Pancreas (tissue), 10 donors: Measurements from ENCODE around the gene LAYN. TPM values are rescaled to one million over a fixed set of nuclear protein-coding genes. Genes with fewer than 3 reads are reported as not detected.
A peak's percentile ranks its signal among the peaks of the same experiment; 100 is the strongest.

ENCODE experiments used
- ATAC-seq, 4 donors: fragments of 200-7000 bp; cut with Tn5 transposase; one replicate each; pipeline versions ENCODE4 v1.8.0 to v1.9.1; 2020; ENCODE audit warnings: mild to moderate bottlenecking in 4 of 4, moderate library complexity in 4 of 4
- DNase-seq, 6 donors: peaks; one replicate each; pipeline ENCODE4 v3.0.0-alpha.2; 2020
- FAIRE-seq: peaks from 2 replicates; lab custom pipeline; 2012; peaks lifted over from hg19 to GRCh38; lab: Jason Lieb, UNC
- H3K27ac ChIP-seq, 4 donors: fragments of 200-600 bp; sonication (generic); 1 replicate in 3 of 4; 2 replicates in 1 of 4; pipeline versions ENCODE4 v1.5.0 to v1.8.0; 2020
- H3K27me3 ChIP-seq, 4 donors: fragments of 200-600 bp; one replicate each; pipeline ENCODE4 v1.8.0; 2021
- H3K36me3 ChIP-seq, 3 donors: fragments of 200-600 bp; sonication (generic) in 1 of 3; one replicate each; pipeline versions ENCODE4 v1.5.0 to v1.8.0; 2020 to 2021
- H3K4me1 ChIP-seq, 3 donors: fragments of 200-600 bp; one replicate each; pipeline ENCODE4 v1.8.0; 2021
- H3K4me3 ChIP-seq, 4 donors: fragments of 200-600 bp; sonication (generic) in 2 of 4; one replicate each; pipeline versions ENCODE4 v1.5.0 to v1.8.0; 2020 to 2021
- H3K9me3 ChIP-seq, 4 donors: fragments of 200-600 bp; one replicate each; pipeline ENCODE4 v1.8.0; 2021
- WGBS, 2 donors: extraction: QIAGEN DNeasy Blood & Tissue Kit; methylation state at CpG; one replicate each; pipeline ENCODE4 v1.1.7; 2013; 5-methylcytosine and 5-hydroxymethylcytosine counted together
- intact Hi-C, 3 donors: fragments of 100-400 bp; cut with DNase I; formaldehyde crosslinking; loops; one replicate each; pipeline versions ENCODE4 v1.11.1 to v1.14.2; 2022
- polyA plus RNA-seq, 2 donors: library from polyadenylated mRNA; stranded (reverse); fragments of 200-250 nt; gene quantifications; one replicate each; pipeline ENCODE4 v1.2.3, GENCODE V29; 2013
- total RNA-seq, 6 donors: library from RNA; stranded (reverse); fragmentation: NEBNext Ultra II Directional in 4 of 6; extraction: Animal tissue kit (Norgen Biotek cat#: 25700) in 4 of 6; gene quantifications; one replicate each; pipeline versions ENCODE4 v1.2.1 to v1.2.4, GENCODE V29; 2021 to 2023
- TF ChIP-seq, protein P1 (sequence below), 4 donors: fragments of 200-600 bp; sonication (generic) in 3 of 4; IDR thresholded peaks; one replicate each; pipeline versions ENCODE4 v1.5.0 to v1.8.0; 2021; ENCODE audit warnings: antibody characterized with exemption in 4 of 4
- donor health status: healthy with polysubstance abuse.
- donor health status: DM: no; HTN: no; CAD: no; lungs with moderate emphysema.
- donor health status: DM: no; HTN: no; CAD: no.
- donor health status: control.
- donor health status: control.
- donor health status: Bipolar disorder and iron deficiency.
- donor health status: DM: yes; HTN: yes; CAD: no.
- donor health status: DM: no; HTN: no; CAD: no.
- donor health status: DM: no; HTN: no; CAD: no.
- donor health status: DM: yes; HTN: yes; CAD: no.

Gene LAYN
- total and polyA plus RNA-seq, 8 donors = 0.44 to 3.2 (median 1.1) TPM

DNA sequence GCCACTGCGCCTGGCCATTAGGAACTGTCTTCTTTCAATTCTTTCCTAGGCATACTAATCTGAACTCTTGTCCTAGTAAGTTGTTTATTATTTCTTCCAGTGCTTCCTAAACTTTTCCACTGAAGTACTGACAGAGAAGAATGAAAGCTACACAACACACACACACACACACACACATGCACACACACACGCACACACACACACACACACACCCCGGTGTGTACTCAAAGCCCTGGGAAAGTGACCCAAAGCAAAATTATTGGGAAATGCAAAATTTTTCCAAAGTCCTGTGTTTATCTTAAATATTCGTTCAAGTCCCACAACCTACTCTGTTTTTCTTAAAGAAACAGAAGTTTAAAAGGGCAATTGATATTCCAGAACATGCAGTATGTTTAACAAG lies 42.4 kb downstream of the LAYN start:
- DNase-seq = no peak
- no peak for ATAC-seq
- Histone ChIP-seq H3K36me3 (no peaks in the 10 kb centered on the region), H3K4me1 (no peaks in the 10 kb centered on the region), H3K9me3 (no peaks in the 10 kb centered on the region), H3K4me3 (no peak overlapping the region), H3K27me3 (no peaks in the 10 kb centered on the region), H3K27ac (no peak overlapping the region)
- no peak for FAIRE-seq
- intact Hi-C loops = no loop called here
- TF ChIP-seq, protein P1, sequence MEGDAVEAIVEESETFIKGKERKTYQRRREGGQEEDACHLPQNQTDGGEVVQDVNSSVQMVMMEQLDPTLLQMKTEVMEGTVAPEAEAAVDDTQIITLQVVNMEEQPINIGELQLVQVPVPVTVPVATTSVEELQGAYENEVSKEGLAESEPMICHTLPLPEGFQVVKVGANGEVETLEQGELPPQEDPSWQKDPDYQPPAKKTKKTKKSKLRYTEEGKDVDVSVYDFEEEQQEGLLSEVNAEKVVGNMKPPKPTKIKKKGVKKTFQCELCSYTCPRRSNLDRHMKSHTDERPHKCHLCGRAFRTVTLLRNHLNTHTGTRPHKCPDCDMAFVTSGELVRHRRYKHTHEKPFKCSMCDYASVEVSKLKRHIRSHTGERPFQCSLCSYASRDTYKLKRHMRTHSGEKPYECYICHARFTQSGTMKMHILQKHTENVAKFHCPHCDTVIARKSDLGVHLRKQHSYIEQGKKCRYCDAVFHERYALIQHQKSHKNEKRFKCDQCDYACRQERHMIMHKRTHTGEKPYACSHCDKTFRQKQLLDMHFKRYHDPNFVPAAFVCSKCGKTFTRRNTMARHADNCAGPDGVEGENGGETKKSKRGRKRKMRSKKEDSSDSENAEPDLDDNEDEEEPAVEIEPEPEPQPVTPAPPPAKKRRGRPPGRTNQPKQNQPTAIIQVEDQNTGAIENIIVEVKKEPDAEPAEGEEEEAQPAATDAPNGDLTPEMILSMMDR (IDR thresholded peaks at IDR 0.05) = no peak
- 54 to 58% methylated on average over 4 of the region's 4 CpGs for WGBS, 2 donors

DNA sequence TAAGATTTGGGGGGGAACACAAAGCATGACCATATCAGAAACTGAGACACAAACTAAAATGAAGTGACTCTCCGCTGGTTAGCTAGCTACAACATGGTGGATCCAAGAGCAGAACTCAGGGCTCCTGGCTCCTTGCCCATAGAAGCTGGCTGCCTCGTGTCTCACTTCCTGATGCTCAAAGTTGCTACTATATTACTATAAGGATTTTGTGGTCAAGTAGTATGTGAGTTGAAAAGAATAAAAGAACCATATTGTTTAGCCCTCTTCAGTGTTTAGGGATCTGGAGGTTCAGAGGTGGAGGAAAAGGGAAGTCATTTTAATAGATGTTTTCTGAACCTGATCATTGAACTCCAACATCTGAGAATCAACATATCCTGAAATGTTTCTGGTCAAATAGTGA lies 44.9 kb downstream of the LAYN start:
- 49 to 52% methylated on average over 2 of the region's 2 CpGs for WGBS, 2 donors
- DNase-seq = no peak
- Histone ChIP-seq H3K9me3 (no peaks in the 10 kb centered on the region), H3K4me3 (no peak overlapping the region), H3K27me3 (no peaks in the 10 kb centered on the region), H3K36me3 (no peaks in the 10 kb centered on the region), H3K27ac (no peak overlapping the region), H3K4me1 (no peaks in the 10 kb centered on the region)
- no peak for FAIRE-seq
- TF ChIP-seq, protein P1 (IDR thresholded peaks at IDR 0.05) = no peak
- intact Hi-C loops = no loop called here
- ATAC-seq = peak in 1 of 4 donors; percentile 22

DNA sequence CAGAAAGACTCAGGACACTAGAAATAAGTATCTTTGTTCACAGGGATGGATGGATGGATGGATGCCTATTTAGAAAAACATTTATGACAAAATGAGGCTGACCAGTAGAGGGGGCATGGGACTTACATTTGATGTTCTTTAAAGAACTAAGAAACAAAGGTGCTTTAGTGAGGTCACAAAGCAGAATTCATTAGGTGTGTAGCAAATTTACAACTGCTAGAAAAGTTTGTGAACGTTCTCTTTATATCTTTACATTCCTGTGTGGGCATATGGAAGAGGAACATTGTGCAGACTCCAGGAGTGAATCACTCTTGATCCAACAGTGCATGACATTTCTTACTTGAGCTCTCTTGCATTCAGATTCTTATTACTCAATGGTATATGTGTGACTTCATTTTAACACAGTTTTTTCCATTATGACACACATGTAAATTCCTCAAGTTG lies 45.9 kb downstream of the LAYN start:
- DNase-seq = peak in 3 of 6 donors; percentile 19 to 37 (median 32)
- ATAC-seq = peak in 3 of 4 donors; percentile 68 to 83 (median 77)
- no peaks in the 10 kb centered on the region for H3K36me3 ChIP-seq
- intact Hi-C loops = no loop called here
- H3K27me3 ChIP-seq = no peaks in the 10 kb centered on the region
- FAIRE-seq = peak; percentile 39
- H3K4me3 ChIP-seq = no peak overlapping the region
- H3K27ac ChIP-seq = no peak overlapping the region
- 0 to 8% methylated on average over 1 of the region's 1 CpG for WGBS, 2 donors
- TF ChIP-seq, protein P1 (IDR thresholded peaks at IDR 0.05) = peak in 3 of 4 donors; percentile 34 to 43 (median 35)
- H3K4me1 ChIP-seq = no peaks in the 10 kb centered on the region
- H3K9me3 ChIP-seq = no peaks in the 10 kb centered on the region

DNA sequence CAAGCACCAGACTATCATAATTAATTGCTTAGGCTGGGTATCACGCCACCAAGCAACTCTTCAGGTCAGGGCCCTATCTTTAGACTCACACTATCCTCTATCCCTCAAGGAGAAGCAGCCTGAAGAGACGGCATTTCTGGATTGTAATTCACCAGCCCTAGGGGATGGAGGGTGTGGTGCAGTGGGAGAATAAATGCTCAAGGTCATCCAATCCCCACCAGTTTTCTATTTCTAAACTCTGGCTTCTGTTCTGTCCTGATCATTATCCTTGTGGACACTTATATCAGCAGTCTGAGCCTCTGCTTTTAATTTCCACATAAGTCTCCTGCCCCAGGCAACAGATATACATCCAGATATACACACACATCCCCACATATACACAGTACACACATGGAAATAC lies 48.6 kb downstream of the LAYN start:
- ATAC-seq = no peak
- Histone ChIP-seq H3K9me3 (no peaks in the 10 kb centered on the region), H3K4me1 (peaks cover 0 to 4% (median 0%) of the 10 kb centered on the region in 3 donors), H3K27me3 (no peaks in the 10 kb centered on the region), H3K36me3 (no peaks in the 10 kb centered on the region), H3K27ac (no peak overlapping the region), H3K4me3 (no peak overlapping the region)
- intact Hi-C loops = no loop called here
- FAIRE-seq = no peak
- no peak for DNase-seq
- TF ChIP-seq, protein P1 (IDR thresholded peaks at IDR 0.05) = no peak
- 82 to 98% methylated on average over 2 of the region's 2 CpGs for whole genome bisulfite sequencing, 2 donors

DNA sequence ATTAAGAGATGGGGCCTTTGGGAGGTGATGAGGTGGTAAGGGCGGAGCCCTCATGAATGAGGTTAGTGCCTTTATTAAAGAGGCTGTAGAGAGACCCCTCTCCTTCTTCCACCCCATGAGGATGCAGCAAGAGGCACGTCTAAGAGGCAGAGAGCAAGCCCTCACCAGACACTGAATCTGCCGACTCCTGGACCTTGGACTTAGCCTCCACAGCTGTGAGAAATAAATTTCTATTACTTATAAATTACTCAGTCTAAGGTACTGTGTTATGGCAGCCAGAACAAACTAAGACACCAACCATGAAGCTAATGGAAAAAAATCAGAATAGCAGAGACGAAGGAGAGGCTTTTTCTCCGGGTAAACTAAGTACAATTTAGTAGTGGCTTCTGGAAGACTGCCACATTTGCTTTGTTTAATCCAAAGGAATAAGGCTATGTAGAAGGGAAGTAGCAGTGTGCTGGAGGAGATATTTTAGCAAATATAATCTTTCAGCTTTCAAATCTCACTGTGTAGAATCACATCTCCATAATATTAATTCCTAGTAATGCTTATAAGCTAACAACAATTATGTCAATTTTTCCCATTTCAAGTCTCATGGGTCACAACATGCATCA lies 49.5 kb downstream of the LAYN start:
- intact Hi-C loops = loop anchor here (5.0 to 10.0 kb wide), 3 partner anchors 245 to 255 kb away; no protein-coding TSS in a partner anchor
- TF ChIP-seq, protein P1 (IDR thresholded peaks at IDR 0.05) = no peak
- FAIRE-seq (no peak), DNase-seq (no peak), ATAC-seq (peak in 2 of 4 donors; percentile 31 to 40)
- no peak overlapping the region for H3K27ac ChIP-seq
- peaks cover 0 to 4% (median 0%) of the 10 kb centered on the region in 3 donors for H3K4me1 ChIP-seq
- 59 to 64% methylated on average over 5 of the region's 5 CpGs for WGBS, 2 donors
- H3K36me3 ChIP-seq = no peaks in the 10 kb centered on the region
- no peaks in the 10 kb centered on the region for H3K9me3 ChIP-seq
- no peak overlapping the region for H3K4me3 ChIP-seq
- no peaks in the 10 kb centered on the region for H3K27me3 ChIP-seq
